GM18508 (cell line): Measurements from ENCODE around the gene ATAD1.
"Not testable (repeated sequence)": the region's sequence is repeated elsewhere in the genome, so short reads cannot be mapped to it uniquely, and the experiment has no call there.

Experiments
- ATAC-seq: cut with Tn5 transposase; IDR thresholded peaks from one replicate; pipeline ENCODE4 v1.9.1; 2021; ENCODE audit warnings: moderate number of reproducible peaks; ENCODE audit not compliant: insufficient read depth, unreplicated experiment

Gene ATAD1

GRCh38 chr10:87761892-87762291, 56.1 kb downstream of the ATAD1 start:
- peak; percentile 86 for ATAC-seq

- no peak for ATAC-seq
Measured at GRCh38 chr10:87761153-87761552, 56.9 kb downstream of the ATAD1 start.

GRCh38 chr10:87760195-87760905, 57.7 kb downstream of the ATAD1 start:
- ATAC-seq: no peak

GRCh38 chr10:87759551-87759950, 58.5 kb downstream of the ATAD1 start:
- no peak for ATAC-seq

- no peak for ATAC-seq
Measured at GRCh38 chr10:87757685-87758084, 60.3 kb downstream of the ATAD1 start.

GRCh38 chr10:87753995-87754866, 63.8 kb downstream of the ATAD1 start:
- no peak for ATAC-seq

GRCh38 chr10:87752566-87752965, 65.5 kb downstream of the ATAD1 start:
- no peak for ATAC-seq

- no peak for ATAC-seq
Measured at GRCh38 chr10:87751274-87751673, 66.8 kb downstream of the ATAD1 start.

- ATAC-seq: no peak
Measured at GRCh38 chr10:87750817-87751216, 67.2 kb downstream of the ATAD1 start.

GRCh38 chr10:87750001-87750671, 67.9 kb downstream of the ATAD1 start:
- no peak for ATAC-seq

- ATAC-seq: not testable (repeated sequence)
Measured at GRCh38 chr10:87748244-87748643, 69.8 kb downstream of the ATAD1 start.

GRCh38 chr10:87746911-87747310, 71.1 kb downstream of the ATAD1 start:
- ATAC-seq: no peak

- no peak for ATAC-seq
Measured at GRCh38 chr10:87744606-87745005, 73.4 kb downstream of the ATAD1 start.

- not testable (repeated sequence) for ATAC-seq
Measured at GRCh38 chr10:87742992-87743610, 74.9 kb downstream of the ATAD1 start.

GRCh38 chr10:87740254-87740655, 77.8 kb downstream of the ATAD1 start:
- ATAC-seq: no peak

GRCh38 chr10:87739703-87740102, 78.3 kb downstream of the ATAD1 start:
- no peak for ATAC-seq

- not testable (repeated sequence) for ATAC-seq
Measured at GRCh38 chr10:87738253-87738652, 79.8 kb downstream of the ATAD1 start.

GRCh38 chr10:87734987-87735827, 82.8 kb downstream of the ATAD1 start:
- ATAC-seq: no peak

GRCh38 chr10:87733081-87733480, 84.9 kb downstream of the ATAD1 start:
- no peak for ATAC-seq

GRCh38 chr10:87729940-87730339, 88.1 kb downstream of the ATAD1 start:
- ATAC-seq: no peak
